T-cell (primary cell): ENCODE measurements around the gene ANKRD52. TPM values are rescaled to one million over a fixed set of nuclear protein-coding genes. Genes with fewer than 3 reads are reported as not detected.
A peak's percentile ranks its signal among the peaks of the same experiment; 100 is the strongest.

ENCODE experiments used
- ATAC-seq, 4 experiments: fragments of 200-7000 bp in 3 of 4; fragments of 150-1000 bp in 1 of 4; cut with Tn5 transposase; replicated peaks in 1 of 4; 1 replicate in 3 of 4; 2 replicates in 1 of 4; pipeline ENCODE4 v1.10.0; 2021; ENCODE audit warnings: moderate library complexity in 3 of 4, mild to moderate bottlenecking in 2 of 4, moderate number of reproducible peaks in 1 of 4
- CTCF ChIA-PET, 2 donors: fragments of 300-600 bp; sonication (Branson Sonifier 250); formaldehyde crosslinking; loops; one replicate each; lab custom pipeline; 2022; ENCODE audit warnings: antibody characterized with exemption in 2 of 2; lab: Charles Lee
- POLR2A ChIA-PET, 2 donors: fragments of 300-600 bp; sonication (Branson Sonifier 250); formaldehyde crosslinking; loops; one replicate each; lab custom pipeline; 2022; ENCODE audit warnings: antibody characterized with exemption in 2 of 2; lab: Charles Lee
- DNase-seq, 35 experiments: peaks; one replicate each; pipeline versions ENCODE4 v3.0.0 to v3.0.0-alpha.2; 2013 to 2023
- H3K27ac ChIP-seq: one replicate; pipeline ENCODE4 v1.5.1; 2013; ENCODE audit warnings: low read length
- H3K27me3 ChIP-seq, 2 experiments: replicated peaks in 1 of 2; 1 replicate in 1 of 2; 2 replicates in 1 of 2; pipeline versions ENCODE4 v1.6.1 to v1.7.0; 2013; ENCODE audit warnings: low read length in 1 of 2, mixed read lengths in 1 of 2; ENCODE audit not compliant: control insufficient read depth in 2 of 2, insufficient read depth in 2 of 2; ENCODE audit errors: extremely low read depth in 1 of 2
- H3K36me3 ChIP-seq, 2 donors: 1 replicate in 1 of 2; 2 replicates in 1 of 2; pipeline versions ENCODE4 v1.6.1 to v1.7.0; 2013; ENCODE audit warnings: low read length in 1 of 2; ENCODE audit not compliant: control insufficient read depth in 2 of 2, insufficient read depth in 1 of 2; ENCODE audit errors: extremely low read depth in 1 of 2
- H3K4me1 ChIP-seq, 2 experiments: 1 replicate in 1 of 2; 2 replicates in 1 of 2; pipeline versions ENCODE4 v1.6.1 to v1.7.0; 2013; ENCODE audit warnings: low read length in 2 of 2, mixed read lengths in 1 of 2; ENCODE audit not compliant: insufficient read depth in 2 of 2, control insufficient read depth in 1 of 2; ENCODE audit errors: extremely low read depth in 1 of 2
- H3K4me3 ChIP-seq, 2 donors: 1 replicate in 1 of 2; 2 replicates in 1 of 2; pipeline versions ENCODE4 v1.5.1 to v1.7.0; 2013; ENCODE audit warnings: mild to moderate bottlenecking in 2 of 2, low read length in 1 of 2, moderate library complexity in 1 of 2; ENCODE audit not compliant: control insufficient read depth in 1 of 2; ENCODE audit errors: extremely low read depth in 1 of 2
- H3K9me3 ChIP-seq: 2 replicates; pipeline ENCODE4 v1.7.0; 2013
- H3K27ac Mint-ChIP-seq, 2 donors: one replicate each; pipeline ENCODE4 v1.8.0; 2020 to 2021; ENCODE audit warnings: mild to moderate bottlenecking in 2 of 2, mixed read lengths in 2 of 2
- H3K27me3 Mint-ChIP-seq, 2 donors: one replicate each; pipeline ENCODE4 v1.8.0; 2021 to 2022; ENCODE audit warnings: mixed read lengths in 2 of 2
- H3K36me3 Mint-ChIP-seq: one replicate; pipeline ENCODE4 v1.8.0; 2021; ENCODE audit warnings: mixed read lengths
- H3K4me1 Mint-ChIP-seq, 3 donors: one replicate each; pipeline ENCODE4 v1.8.0; 2020 to 2022; ENCODE audit warnings: mixed read lengths in 3 of 3, mild to moderate bottlenecking in 1 of 3
- H3K4me3 Mint-ChIP-seq, 3 donors: one replicate each; pipeline ENCODE4 v1.8.0; 2020 to 2022; ENCODE audit warnings: mild to moderate bottlenecking in 3 of 3, mixed read lengths in 3 of 3, moderate library complexity in 3 of 3
- H3K9me3 Mint-ChIP-seq, 3 donors: one replicate each; pipeline ENCODE4 v1.8.0; 2020 to 2022; ENCODE audit warnings: mixed read lengths in 3 of 3
- WGBS: methylation state at CpG from one replicate; pipeline ENCODE4 v1.1.5; 2013; ENCODE audit warnings: missing lambda C conversion rate; ENCODE audit not compliant: insufficient coverage; 5-methylcytosine and 5-hydroxymethylcytosine counted together
- total RNA-seq, 35 experiments: library from RNA in 6 of 35; stranded (reverse) in 6 of 35; fragments of 120-200 nt in 1 of 35; gene quantifications; one replicate each; pipeline versions ENCODE4 v1.2.1 to v1.2.4 and lab custom pipeline; 2013 to 2026

ANKRD52 gene
- total RNA-seq, 5 donors from 2014 or later (not counting 1 experiment from before 2014, with no cell fraction given), result 35.8 to 51.0 (median 43.1) TPM

- ChIA-PET POLR2A (interaction anchor here in 1 of 2 donors (0.6 kb wide), 1 partner anchor 402 kb away, joined by 3 read pairs; the partner anchor contains the start of gene DNAJC14), CTCF (interaction anchor here in 1 of 2 donors (0.6 kb wide), 1 partner anchor 195 kb away, joined by 3 read pairs; no protein-coding TSS in a partner anchor)
- H3K27ac Mint-ChIP-seq, result no peak overlapping the region
These were observed 27.0 kb downstream of the ANKRD52 start for GRCh38 chr12:56231184-56231582.

GRCh38 chr12:56230432-56231183 is 27.6 kb downstream of the ANKRD52 start:
- WGBS, result 84% methylated on average over 6 of the region's 8 CpGs
- no peaks in the 10 kb centered on the region for H3K4me1 ChIP-seq
- no peak overlapping the region for H3K27ac Mint-ChIP-seq
- H3K27me3 Mint-ChIP-seq, result no peaks in the 10 kb centered on the region
- ChIA-PET POLR2A (interaction anchor here (0.6 to 0.7 kb wide), 3 partner anchors 9 to 472 kb away, joined by 3 to 9 read pairs (median 5); partner anchors contain the start of gene DNAJC14 (in 1 of the 2)), CTCF (no interaction called here)
- no peak overlapping the region for H3K4me3 ChIP-seq
- no peak overlapping the region for H3K27ac ChIP-seq
- H3K9me3 ChIP-seq, result no peaks in the 10 kb centered on the region
- peaks cover 0 to 4% of the 10 kb centered on the region in 2 donors for H3K36me3 ChIP-seq
- DNase-seq (no peak), ATAC-seq (no peak)
- H3K4me3 Mint-ChIP-seq, result no peak overlapping the region
- peaks cover 2% of the 10 kb centered on the region for H3K36me3 Mint-ChIP-seq
- H3K4me1 Mint-ChIP-seq, result peaks cover 0 to under 1% (median under 1%) of the 10 kb centered on the region in 3 donors
- no peaks in the 10 kb centered on the region for H3K9me3 Mint-ChIP-seq
- H3K27me3 ChIP-seq, result no peaks in the 10 kb centered on the region

More at GRCh38 chr12:56231184-56231582, 27.0 kb downstream of the ANKRD52 start:
- no peak for ATAC-seq
- H3K4me1 ChIP-seq, result no peaks in the 10 kb centered on the region
- Mint-ChIP-seq H3K4me3 (no peak overlapping the region), H3K27me3 (no peaks in the 10 kb centered on the region), H3K9me3 (no peaks in the 10 kb centered on the region), H3K36me3 (peaks cover 2% of the 10 kb centered on the region), H3K4me1 (no peaks in the 10 kb centered on the region)
- no peak overlapping the region for H3K4me3 ChIP-seq
- H3K27ac ChIP-seq, result no peak overlapping the region
- no peaks in the 10 kb centered on the region for H3K27me3 ChIP-seq
- 91% methylated on average over 10 of the region's 11 CpGs for WGBS
- no peaks in the 10 kb centered on the region for H3K9me3 ChIP-seq
- no peak for DNase-seq
- peaks cover 0 to 4% of the 10 kb centered on the region in 2 donors for H3K36me3 ChIP-seq

DNA sequence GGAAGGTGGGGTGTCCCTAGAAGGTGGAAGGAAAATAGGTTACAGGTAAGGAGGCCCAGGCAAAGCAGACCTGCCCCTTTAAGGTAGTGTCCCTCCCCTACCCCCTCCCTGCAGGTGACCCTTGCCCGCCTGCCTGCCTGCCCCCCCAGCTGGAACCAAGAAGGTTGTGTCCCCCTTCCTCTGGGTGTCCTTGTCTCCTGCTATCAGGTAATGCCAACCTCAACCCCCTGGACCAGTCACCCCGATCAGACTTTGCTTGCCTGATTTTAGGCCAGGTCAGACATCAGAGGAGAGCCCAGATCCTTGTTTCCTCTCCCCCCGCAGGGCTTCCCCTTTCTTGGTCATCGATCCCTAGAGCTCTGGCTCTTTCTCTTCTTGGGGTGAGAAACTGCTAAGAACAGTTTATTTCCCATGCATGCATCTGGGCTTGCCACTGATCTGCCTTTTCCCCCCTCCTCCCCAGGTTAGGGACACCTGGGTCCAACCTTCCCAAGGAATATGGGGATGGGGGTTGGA is 28.2 kb downstream of the ANKRD52 start, which contains the start of gene SLC39A5:
SLC39A5 (plus strand) TSS at position 136 of the 516 bp plus-strand sequence. CDS start 1,224 bp downstream, outside the sequence.
- H3K27me3 ChIP-seq, result no peaks in the 10 kb centered on the region
- 67% methylated on average over 1 of the region's 4 CpGs for WGBS
- H3K27ac Mint-ChIP-seq, result no peak within 1 kb of the TSS
- ChIA-PET POLR2A (interaction anchor here in 1 of 2 donors (0.6 to 0.7 kb wide), 2 partner anchors 8 to 473 kb away, joined by 5 to 9 read pairs; no protein-coding TSS in a partner anchor), CTCF (no interaction called here)
- no peaks in the 10 kb centered on the region for H3K27me3 Mint-ChIP-seq
- DNase-seq, result no peak
- peaks cover 0 to 4% of the 10 kb centered on the region in 2 donors for H3K36me3 ChIP-seq
- H3K4me1 Mint-ChIP-seq, result peaks cover 5 to 7% (median 7%) of the 10 kb centered on the region in 3 donors
- no peaks in the 10 kb centered on the region for H3K9me3 Mint-ChIP-seq
- ATAC-seq, result no peak
- H3K36me3 Mint-ChIP-seq, result peaks cover 2% of the 10 kb centered on the region
- H3K4me3 Mint-ChIP-seq, result no peak within 1 kb of the TSS
- no peak within 1 kb of the TSS for H3K27ac ChIP-seq
- no peak within 1 kb of the TSS for H3K4me3 ChIP-seq
- peaks cover 0 to 4% of the 10 kb centered on the region in 2 experiments for H3K4me1 ChIP-seq
- no peaks in the 10 kb centered on the region for H3K9me3 ChIP-seq

DNA sequence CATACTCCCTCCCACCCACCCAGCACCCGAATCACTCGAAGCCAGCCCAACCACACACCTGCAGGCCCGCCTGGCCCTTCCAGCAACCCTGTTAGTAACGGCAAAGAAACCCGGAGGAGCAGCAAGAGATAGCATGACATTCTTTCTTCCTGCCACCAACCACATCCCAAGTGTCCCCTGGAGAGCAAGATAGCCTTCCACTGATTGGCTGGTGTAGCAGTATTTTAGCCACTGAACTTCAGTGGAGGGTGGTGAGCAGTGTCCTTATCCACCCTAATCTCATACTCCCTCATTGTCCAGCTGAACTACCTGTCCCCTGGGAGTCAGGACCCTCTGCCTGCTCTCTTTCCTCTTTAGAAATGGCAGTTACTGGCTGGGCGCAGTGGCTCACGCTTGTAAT is 29.1 kb downstream of the ANKRD52 start:
- CTCF ChIA-PET, result no interaction called here
- H3K9me3 ChIP-seq, result no peaks in the 10 kb centered on the region
- H3K4me1 Mint-ChIP-seq, result peaks cover 11 to 13% (median 13%) of the 10 kb centered on the region in 3 donors
- H3K9me3 Mint-ChIP-seq, result no peaks in the 10 kb centered on the region
- POLR2A ChIA-PET, result no interaction called here
- peaks cover 0 to 4% of the 10 kb centered on the region in 2 donors for H3K36me3 ChIP-seq
- ATAC-seq (no peak), DNase-seq (no peak)
- H3K27me3 ChIP-seq, result no peaks in the 10 kb centered on the region
- H3K27ac ChIP-seq, result no peak overlapping the region
- peaks cover 3 to 13% of the 10 kb centered on the region in 2 experiments for H3K4me1 ChIP-seq
- no peak overlapping the region for H3K4me3 Mint-ChIP-seq
- H3K36me3 Mint-ChIP-seq, result peaks cover 2% of the 10 kb centered on the region
- 100% methylated on average over 2 of the region's 7 CpGs for WGBS
- no peak overlapping the region for H3K4me3 ChIP-seq
- H3K27ac Mint-ChIP-seq, result no peak overlapping the region
- H3K27me3 Mint-ChIP-seq, result no peaks in the 10 kb centered on the region

- no peaks in the 10 kb centered on the region for H3K9me3 Mint-ChIP-seq
- DNase-seq (no peak), ATAC-seq (no peak)
- Histone ChIP-seq H3K4me1 (peaks cover 18 to 49% of the 10 kb centered on the region in 2 experiments), H3K27me3 (no peaks in the 10 kb centered on the region), H3K4me3 (peak overlapping the region in 1 of 2 donors; percentile 58), H3K27ac (peak overlapping the region; percentile 85), H3K36me3 (peaks cover 0 to 4% of the 10 kb centered on the region in 2 donors), H3K9me3 (no peaks in the 10 kb centered on the region)
- 68% methylated on average over 4 of the region's 11 CpGs for WGBS
- no peaks in the 10 kb centered on the region for H3K27me3 Mint-ChIP-seq
- ChIA-PET CTCF (interaction anchor here in 1 of 2 donors (1.4 kb wide), 1 partner anchor 18 kb away, joined by 4 read pairs; no protein-coding TSS in a partner anchor), POLR2A (no interaction called here)
- peaks cover 2% of the 10 kb centered on the region for H3K36me3 Mint-ChIP-seq
- peak overlapping the region; percentile 69 to 88 for H3K27ac Mint-ChIP-seq
- peaks cover 45 to 49% (median 46%) of the 10 kb centered on the region in 3 donors for H3K4me1 Mint-ChIP-seq
- peak overlapping the region; percentile 81 to 98 (median 98) for H3K4me3 Mint-ChIP-seq
These were observed 33.2 kb downstream of the ANKRD52 start for GRCh38 chr12:56224954-56225353.

DNA sequence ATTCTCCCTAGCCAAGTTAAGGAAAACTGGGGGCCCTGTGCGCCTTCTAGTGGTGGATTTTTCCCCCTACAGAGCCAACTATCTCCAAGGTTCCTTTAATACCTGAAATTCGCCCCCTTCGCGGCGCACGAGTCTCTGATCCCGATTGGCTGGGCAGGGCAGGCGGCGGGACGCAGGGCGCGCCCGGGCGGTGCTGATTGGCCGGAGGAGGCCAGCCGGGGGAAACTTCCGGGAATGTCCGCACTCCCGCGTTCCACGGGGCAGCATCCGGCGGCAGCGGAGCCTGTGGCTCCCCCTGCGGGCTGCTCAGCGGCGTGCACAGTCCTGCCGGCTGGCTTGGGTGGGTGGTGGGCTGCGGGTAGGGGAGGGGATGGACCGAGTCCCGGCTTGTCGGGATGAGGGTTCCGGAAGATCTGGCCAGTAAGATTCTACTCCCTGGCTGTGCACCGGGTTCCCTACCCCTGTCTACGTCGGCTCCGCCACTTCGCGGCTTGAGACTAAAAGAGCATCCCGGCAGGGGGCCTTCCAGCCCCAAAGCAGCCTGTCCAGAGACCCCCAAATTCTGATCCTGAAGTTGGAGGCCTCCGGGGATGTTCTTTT is 34.0 kb downstream of the ANKRD52 start, which contains the start of gene NABP2:
NABP2 (plus strand) TSS at position 241 of the 600 bp plus-strand sequence. CDS start 515 bp downstream, outside the sequence.
- POLR2A ChIA-PET, result no interaction called here

More for the DNA sequence above, 34.0 kb downstream of the ANKRD52 start, which contains the start of gene NABP2:
- H3K27me3 Mint-ChIP-seq, result no peaks in the 10 kb centered on the region
- peaks cover 2% of the 10 kb centered on the region for H3K36me3 Mint-ChIP-seq
- Histone ChIP-seq H3K9me3 (no peaks in the 10 kb centered on the region), H3K27ac (peak within 1 kb of the TSS; percentile 85), H3K36me3 (peaks cover 0 to 4% of the 10 kb centered on the region in 2 donors), H3K4me1 (peaks cover 18 to 54% of the 10 kb centered on the region in 2 experiments), H3K4me3 (peak within 1 kb of the TSS; percentile 58 to 75), H3K27me3 (no peaks in the 10 kb centered on the region)
- peak within 1 kb of the TSS; percentile 81 to 98 (median 98) for H3K4me3 Mint-ChIP-seq
- DNase-seq, result peak; percentile 68 to 95 (median 82)
- WGBS, result 1% methylated on average over 32 of the region's 41 CpGs
- peak within 1 kb of the TSS; percentile 87 to 98 for H3K27ac Mint-ChIP-seq
- CTCF ChIA-PET, result no interaction called here
- peaks cover 45 to 52% (median 49%) of the 10 kb centered on the region in 3 donors for H3K4me1 Mint-ChIP-seq
- ATAC-seq, result peak; percentile 71 to 82 (median 77)
- H3K9me3 Mint-ChIP-seq, result no peaks in the 10 kb centered on the region
